Activated CD4-positive, alpha-beta T cell treated with anti-CD3 and anti-CD28 coated beads, Interleukin-2, Interleukin-4, amounts not matched to agents 100 ng/mL and 50 ng/mL, durations not matched to agents 16 hours and 8 hours (primary cell): ENCODE data around the gene CCDC3.

Source experiments
- DNase-seq: peaks from one replicate; pipeline ENCODE4 v3.0.0-alpha.2; 2020; ENCODE audit warnings: low spot score

Gene CCDC3

DNA sequence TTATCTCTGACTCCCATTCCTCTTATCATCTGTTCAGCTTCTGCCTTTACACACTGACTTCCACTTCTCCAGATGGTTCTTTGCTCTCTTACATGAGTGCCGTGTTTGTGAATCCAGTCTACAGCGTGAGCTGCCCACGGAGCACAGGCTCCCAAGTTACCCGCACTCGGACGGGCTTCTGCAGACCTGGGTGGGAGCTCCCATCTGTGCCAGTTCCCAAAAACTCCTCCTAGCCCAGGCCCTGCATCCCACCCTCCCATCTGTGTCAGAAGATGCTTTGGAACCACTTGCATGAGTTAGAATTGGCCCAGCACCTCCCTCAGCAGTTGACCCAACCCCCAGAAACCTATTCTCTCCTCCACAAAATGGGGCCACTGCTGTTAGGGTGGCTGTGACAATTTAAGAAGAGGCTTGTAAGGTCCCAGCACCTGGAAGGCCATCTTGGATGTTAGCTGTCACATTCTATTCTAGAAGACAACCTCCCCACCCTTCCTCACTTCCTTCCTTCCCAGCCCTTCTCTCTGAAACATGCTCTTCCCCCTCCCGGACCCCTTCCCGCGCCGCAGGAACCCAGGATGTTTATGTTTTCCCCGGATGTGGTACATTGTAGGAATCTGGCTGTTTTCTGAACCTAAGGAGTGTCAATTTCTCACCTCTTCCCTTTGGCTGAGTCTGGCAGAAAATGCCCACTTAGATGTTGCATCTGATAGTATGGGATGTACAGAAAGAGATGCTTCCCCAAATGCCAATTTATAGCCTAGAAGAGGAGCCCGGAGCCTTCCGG, 79.2 kb downstream of the CCDC3 start:
- DNase-seq = no peak

DNA sequence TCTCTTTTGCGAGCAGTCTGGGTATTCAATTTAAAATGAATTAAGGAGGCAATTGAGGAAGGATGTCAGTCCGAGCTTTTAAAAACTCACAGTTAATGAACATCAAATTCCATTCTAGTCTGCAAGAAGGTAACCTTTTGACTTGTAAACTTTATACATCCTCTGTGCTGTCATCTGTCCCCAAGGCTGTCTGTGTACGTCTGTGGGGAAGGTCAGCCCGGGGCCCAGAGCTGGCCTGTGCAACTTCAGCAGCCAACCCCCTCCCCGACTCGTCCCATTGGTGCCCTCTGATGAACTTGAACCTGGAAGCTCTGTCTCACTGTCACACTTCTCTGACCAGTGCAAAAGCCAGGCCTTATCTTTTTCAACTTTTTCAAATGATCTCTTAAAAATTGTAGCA, 80.3 kb downstream of the CCDC3 start:
- DNase-seq = no peak

DNA sequence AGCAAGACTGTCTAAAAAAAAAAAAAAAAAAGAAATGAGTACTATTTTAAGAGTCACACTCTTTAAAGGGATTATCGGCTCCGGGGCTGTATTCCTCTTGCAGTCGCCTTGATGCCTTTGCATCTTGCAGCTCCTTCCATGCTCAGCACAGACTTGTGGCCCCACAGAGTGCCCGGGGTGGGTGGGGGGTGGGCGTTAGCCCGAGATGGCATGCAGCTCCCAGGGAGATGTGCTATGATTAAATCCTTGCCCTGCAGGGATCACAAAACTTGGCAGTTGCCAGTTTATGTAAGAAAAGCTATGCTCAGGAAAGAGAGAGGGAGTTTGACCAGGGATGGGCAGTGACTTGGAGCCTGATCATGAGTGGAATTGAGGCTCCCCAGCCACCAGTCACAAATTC, 81.9 kb downstream of the CCDC3 start:
- no peak for DNase-seq

DNA sequence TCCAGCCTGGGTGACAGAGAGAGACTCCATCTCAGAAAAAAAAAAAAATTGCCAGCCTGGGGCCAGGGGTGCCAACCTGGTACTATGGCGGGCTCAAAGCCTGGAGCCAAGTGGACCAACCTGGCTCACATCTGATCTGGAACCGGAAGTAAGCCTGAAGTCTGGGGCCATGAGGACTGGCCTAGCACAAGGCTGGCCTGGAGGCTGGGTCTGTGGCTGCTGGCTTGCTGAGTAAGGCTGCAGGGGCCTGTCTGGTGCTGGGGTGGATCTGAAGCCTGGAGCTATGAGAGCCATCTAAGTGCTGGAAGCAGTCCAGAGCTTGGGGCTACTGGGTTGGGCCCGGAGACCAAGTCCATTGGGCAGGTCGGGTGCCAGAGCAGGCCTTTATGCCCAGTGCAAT, 84.9 kb downstream of the CCDC3 start:
- DNase-seq = no peak

DNA sequence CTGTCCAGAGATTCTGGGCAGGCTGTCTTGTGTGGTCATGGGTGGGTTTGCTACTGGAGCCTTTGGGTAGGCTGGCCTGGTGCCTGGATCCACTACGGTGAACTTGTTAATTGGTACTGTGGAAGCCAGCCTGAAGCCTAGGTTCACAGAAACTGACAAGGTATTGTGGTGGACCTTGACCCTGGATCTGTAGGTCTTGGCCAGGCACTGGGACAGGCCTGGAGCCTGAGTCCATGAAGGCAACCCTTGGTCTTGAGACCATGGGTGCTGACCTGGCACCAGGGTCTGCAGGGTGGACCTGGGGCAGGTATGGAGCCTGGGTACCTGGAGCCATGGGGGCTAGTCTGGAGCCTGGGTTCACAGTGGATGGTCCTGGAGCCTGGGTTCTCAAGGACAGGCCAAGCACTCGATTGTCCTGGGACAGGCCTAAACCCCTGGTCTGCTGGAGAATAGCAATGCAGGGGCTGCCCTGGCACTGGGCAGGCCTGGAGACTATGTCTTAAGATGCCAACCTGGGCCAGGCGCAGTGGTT, 85.8 kb downstream of the CCDC3 start:
- no peak for DNase-seq

DNA sequence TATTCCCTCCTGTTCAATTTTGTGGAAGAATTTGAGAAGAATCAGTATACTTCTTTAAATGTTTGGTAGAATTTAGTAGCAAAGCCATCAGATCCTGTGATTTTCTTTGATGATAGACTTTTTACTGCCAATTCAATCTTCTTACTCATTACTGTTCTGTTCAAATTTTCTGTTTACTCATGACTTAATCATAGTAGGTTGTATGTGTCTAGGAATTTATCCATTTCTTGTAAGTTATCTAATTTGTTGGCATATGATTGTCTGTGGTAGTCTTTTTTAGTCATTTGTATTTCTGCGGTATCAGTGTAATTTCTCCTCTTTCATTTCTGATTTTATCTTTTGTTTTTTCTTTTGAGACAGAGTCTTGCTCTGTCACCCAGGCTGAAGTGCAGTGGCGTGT, 87.4 kb downstream of the CCDC3 start:
- peak; percentile 31 for DNase-seq

DNA sequence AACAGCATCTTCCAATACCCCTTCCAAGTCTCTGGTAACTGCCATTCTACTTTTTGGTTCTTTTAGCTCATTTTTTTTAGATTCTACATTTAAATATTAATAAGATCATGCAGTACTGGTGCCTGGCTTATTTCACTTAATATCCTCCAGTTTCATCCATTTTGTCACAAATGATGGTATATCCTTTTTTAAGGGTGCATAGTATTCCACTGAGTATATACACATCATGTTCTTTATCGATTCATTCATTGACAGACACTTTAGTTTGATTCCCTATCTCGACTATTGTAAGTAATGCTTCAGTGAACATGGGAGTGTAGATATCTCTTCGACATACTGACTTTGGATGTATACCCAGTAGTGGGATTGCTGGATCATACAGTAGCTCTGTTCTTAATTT, 89.7 kb downstream of the CCDC3 start:
- DNase-seq = no peak

DNA sequence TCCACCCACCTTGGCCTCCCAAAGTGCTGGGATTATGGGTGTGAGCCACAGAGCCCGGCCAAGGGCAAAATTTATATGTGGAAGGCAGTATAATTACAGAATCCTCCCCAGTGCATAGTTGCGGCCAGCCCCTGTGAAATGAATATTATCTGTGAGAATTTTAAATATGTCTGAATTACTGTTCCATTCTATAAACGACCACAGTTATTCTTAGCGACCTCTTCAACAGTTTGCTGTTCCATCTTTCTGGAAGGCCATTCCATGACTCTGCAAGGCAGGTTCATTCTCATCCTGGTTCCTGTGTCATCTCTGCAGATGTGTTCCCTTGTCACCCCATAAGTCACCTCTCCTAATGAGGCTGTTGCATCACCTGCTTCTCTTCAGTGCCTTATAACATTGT, 90.7 kb downstream of the CCDC3 start:
- DNase-seq = no peak

DNA sequence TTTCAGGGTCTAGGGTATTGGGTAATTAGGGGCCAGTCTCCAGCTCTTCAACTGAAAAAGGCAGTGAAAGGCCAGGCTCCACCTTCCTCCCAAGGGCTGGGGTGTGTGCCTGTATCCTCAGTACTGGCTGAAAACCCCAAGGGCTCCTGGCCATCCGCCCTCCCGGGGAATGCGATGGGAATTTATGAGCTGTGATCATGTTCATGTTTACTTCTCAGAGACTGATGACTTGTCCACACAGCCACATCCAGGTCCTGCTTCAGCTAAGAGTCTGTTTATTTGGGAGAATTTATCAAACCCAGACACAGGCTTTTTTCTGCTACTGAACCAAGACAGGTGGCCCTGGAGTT, 91.7 kb downstream of the CCDC3 start:
- DNase-seq = no peak

DNA sequence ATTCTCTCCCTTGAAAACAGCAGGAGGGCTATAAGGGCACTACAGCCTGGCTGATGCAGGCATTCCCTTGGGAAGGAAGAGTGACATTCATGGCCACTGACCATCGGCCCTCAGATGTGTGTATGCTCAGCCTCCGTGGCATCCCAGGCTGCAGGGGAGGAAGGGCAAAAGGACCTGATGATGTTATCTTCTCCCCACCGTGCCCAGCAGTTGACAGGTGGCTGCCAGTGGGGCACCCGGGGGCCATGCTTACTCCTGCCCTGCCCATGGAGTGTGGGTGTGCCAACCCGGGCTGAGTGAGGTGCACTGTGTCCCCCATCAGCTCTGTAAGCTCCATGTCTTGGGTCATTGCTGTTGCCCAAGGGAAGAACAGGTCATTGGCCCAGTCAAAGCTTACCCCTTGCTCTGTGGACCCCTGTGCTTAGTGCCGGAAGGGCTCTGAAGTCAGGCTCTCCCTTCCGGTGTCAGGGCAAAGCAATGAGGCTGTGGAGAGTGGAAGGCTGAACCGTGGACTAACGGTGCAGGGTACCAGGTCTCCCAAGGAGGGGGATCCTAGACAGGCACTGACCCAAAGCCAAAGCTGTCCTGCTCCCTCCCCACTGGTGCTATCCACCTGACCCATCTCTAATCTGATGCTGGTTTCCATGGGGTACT, 92.2 kb downstream of the CCDC3 start:
- DNase-seq = no peak

DNA sequence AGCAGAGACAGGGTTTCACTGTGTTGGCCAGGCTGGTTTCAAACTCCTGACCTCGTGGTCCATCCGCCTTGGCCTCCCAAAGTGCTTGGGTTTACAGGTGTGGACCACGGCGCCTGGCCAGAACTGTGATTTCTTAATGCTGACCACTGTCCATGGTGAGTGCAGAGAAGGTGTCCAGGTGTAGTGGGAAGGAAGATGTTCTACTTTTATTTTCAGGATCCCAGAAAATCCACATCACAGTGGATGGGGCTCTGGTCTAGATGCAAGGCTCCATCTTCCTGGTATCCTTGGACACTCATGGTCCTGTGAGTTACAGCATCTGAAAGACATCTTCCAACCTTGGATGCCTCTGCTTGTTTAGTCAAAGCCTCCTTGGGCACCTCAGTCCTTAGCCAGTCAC, 92.7 kb downstream of the CCDC3 start:
- no peak for DNase-seq

DNA sequence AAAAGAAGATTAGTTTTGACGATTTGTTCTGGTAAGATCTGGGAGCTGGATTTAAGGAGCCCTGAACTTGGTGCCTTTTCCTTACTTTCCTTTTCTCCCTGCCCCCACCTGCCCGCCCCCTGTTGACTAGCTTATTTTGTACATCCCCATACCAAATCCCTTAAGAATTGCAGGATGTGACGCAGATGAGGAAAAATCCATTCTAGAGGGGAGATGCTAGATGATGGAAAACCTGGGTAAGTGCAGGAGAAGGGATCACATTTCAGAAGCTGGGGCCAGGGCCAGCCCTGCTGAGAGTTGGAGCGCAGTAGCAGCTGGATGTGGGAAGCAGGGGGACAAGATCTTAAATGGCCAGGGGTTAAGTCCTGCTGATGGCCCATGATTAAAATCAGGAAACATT, 93.9 kb downstream of the CCDC3 start:
- no peak for DNase-seq

DNA sequence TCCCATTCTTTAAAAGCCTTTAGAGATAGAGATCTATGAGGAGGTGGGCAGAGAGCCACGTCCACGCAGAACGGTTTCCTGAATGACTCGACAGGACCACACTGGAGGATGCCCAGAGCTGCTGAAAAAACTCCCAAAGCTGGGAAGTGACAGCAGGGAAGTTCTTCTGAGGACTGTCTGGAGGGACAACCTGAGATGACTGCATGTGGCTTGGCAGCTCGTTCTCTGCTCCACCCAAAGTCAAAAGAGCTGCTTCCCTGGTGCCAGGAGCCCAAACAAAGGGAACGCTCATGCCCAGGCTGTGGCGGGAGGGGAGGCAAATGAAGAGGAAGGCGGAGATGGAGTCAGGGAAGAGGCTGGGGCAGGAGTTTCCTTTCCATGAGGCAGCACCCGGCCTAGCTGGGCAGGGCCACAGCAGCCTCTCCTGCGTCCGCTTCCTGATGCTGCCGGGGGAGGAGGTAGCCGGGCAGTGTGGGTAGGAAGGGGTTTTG, 95.4 kb downstream of the CCDC3 start:
- DNase-seq = no peak

DNA sequence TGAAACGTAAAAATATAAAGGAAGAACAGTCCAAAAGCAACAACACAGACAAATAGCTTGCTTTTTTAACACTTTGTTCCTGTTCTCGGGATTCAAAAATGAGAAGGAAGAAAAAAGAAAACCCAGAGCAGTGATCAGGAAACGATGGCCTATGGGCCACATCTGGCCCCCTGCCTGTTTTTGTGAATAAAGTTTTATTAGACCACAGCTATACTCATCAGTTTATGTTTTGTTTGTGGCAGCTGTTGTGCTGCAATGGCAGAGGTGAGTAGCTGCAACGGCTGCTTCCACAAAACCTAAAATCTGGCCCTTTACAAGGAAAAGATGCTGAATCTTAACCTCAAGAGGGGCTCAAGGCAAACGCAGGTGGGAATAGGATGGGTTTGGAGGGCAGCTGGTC, 96.4 kb downstream of the CCDC3 start:
- DNase-seq = no peak

DNA sequence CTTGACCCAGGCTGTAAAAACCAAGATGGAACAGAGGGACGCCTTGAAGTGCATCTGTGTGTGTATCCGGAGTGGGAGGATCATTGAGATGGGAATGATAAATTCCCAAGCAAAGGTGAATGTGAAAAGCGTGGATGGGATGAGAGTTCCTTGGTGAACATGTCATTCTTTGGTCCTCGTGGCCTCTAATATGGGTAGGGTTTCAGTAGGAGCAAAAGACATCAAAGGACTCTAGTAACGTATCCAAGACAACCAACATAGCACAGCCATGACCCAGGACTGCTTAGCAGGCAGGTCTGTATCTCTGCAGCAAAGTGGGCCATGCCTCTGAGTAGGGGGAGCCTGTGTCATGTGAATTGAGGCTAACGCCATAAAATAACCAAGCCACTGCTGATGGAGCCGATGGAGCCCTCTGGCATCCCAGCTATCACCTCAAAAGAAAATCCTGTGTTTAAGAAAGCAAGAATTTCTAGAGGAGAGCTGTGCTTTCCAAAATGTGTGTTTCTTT, 98.6 kb downstream of the CCDC3 start:
- no peak for DNase-seq

DNA sequence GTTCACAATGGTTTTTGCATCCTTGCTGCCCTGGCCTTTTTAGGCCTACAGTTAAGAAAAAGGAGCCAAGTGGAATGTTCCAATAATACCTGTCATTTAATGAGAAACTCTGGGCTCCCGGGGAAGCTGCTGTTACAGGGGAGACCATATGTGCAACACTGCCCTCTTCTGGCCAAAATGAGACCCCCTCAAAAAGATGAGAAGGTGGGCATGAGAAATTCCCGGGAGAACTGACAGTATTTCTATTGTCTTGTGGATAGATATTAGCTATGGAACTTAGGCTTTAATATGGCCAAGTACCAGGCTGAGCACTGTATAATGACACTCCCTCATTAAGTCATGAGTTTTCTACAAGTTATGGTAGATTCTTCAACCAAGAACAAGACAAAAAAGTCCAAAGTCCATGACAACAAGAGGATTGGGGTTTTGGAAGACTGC, 99.4 kb downstream of the CCDC3 start:
- peak; percentile 45 for DNase-seq

DNA sequence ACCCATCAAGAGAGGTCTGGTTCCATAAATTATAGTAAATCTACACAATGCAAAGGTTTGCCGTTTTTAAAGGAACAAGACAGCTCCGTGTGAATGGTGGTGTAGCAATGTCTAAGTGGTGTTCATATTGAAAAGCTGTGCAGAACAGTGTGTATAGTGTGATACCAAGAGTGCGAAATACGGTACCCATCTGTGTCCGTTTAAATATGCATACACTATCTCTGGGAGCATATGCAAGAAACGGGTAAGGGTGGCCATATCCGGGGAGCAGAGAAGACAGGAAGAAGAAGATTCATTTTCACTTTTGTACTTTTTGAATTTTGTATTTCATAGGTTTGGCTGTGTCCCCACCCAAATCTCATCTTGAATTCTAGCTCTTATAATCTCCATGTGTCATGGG, 102.0 kb downstream of the CCDC3 start:
- DNase-seq = no peak

DNA sequence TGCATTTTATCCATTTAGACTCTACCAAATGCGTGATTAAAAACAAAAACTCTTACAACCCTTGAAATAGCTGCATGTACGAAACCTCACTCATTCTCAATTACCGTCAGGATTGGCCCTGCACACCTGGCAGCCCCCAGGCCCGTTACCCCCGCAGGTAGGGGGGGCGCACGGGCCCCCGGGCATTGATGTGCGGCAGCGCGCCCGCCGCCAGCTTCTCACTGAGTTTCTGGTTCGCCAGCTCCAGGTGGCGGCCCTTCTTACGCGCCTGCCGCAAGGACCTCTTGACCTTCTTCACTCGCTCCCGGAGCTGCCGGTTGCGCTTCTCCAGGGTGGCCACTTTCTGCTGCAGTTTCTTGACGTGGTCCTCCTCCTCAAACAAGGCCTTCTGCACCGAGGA, 103.2 kb downstream of the CCDC3 start:
- DNase-seq = no peak

DNA sequence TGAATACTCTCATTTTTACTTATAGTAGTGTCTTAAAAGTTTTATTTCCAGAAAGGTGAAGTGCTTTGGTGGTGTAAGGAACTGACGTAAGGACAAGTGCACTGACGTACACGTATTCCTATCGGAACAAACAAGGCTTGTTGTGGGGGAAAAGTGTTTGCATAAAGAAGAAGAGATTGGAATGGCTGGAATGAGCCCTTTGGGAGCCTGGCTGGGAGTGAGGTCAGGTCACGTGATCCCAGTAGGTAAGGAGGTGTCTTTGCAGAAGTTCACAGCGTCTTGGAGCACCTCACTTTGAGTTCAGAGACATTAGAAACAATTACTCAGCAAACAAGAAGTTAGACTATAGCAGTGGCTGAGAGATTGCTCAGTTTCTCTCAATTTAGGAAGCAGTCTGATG, 104.2 kb downstream of the CCDC3 start:
- DNase-seq = no peak

DNA sequence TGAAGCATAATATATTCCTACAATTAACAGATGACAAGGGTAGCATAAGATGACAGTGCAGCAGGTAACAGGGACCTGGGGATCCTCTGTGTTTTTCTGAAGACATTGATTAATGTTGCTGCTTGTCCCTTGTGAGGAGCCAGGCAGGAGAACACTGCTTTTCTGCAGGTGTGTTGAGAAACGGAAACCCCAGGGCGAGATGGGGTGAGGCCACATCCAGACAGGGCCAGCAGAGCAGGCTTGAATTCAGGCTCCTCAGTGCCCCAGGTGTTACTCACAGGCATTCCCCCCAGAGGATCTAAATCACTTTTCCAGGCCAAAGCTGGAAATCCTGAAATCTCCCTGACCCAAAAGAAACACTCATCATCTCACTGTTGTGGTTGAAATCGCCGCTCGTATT, 105.3 kb downstream of the CCDC3 start:
- no peak for DNase-seq

DNA sequence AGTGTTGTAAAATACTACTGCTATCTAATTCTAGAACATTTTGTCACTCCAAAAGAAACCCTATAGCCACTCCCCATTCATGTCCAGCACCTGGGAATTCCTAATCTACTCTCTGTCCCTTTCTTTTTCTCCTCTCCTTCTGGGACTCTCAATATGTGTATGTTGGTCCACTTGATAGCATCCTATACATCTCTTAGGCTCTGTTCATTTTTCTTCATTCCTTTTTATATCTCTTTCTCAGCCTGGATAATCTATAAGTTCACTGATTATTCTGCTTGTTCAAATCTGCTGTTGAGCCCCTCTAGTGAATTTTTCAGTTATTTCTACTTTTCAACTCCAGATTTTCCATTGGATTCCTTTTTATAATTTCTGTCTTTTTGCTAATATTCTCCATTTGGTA, 108.6 kb downstream of the CCDC3 start:
- DNase-seq = no peak

DNA sequence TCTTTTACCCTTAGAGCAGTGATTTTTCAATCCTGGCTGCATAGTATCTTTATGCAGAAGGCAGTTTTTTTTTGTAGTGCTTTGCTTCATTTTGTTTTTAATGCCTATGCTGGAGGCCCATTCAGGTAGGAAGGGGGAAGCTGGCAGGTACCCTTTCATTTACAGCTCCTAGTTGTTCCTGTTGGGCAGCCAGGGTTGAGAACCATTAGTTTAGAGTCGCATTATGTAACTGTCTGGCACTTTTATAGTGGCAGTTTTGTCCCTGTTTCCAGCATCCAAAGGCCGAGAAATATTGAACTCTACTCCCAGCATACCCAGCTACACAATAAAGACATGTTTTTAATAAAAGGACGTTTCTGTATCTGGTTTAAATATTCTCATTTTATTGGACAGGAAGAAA, 110.6 kb downstream of the CCDC3 start:
- no peak for DNase-seq

DNA sequence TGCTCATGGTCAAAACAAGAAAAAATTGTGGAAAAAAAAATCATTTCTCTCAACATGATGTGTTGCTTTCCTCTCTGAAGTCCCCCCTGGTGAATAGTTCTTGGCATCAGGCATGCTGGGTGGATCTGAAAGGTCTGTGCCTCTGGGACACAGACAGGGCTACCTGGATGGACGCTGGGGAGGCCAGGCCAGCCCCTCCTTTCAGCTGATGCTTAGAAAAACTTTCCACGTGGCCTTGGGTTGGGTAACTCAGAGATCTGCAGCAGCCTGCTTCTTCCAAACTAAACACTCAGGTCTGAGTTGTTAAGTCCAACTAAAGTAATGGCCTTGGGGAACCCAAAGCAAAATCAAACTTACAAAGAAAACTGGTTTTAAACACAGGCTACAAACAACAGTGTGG, 113.0 kb downstream of the CCDC3 start:
- DNase-seq = no peak
